Anterior cingulate cortex (tissue), 58 donors: ENCODE measurements around the gene ADAMTS15.

Experiments used
- DNase-seq, 58 donors: peaks; one replicate each; lab custom pipeline; 2025; lab: John Stamatoyannopoulos, UW

Gene ADAMTS15

GRCh38 chr11:130448416-130449309, at the start of gene ADAMTS15:
TSS of gene ADAMTS15 (plus strand) at chr11:130448645. CDS start at chr11:130448974, 329 bp downstream.
- DNase-seq, result peak in 21 of 58 donors; percentile 4 to 54 (median 21)

- DNase-seq, result no peak
Measured at GRCh38 chr11:130399196-130399595, 49.2 kb upstream of the ADAMTS15 start.

DNA sequence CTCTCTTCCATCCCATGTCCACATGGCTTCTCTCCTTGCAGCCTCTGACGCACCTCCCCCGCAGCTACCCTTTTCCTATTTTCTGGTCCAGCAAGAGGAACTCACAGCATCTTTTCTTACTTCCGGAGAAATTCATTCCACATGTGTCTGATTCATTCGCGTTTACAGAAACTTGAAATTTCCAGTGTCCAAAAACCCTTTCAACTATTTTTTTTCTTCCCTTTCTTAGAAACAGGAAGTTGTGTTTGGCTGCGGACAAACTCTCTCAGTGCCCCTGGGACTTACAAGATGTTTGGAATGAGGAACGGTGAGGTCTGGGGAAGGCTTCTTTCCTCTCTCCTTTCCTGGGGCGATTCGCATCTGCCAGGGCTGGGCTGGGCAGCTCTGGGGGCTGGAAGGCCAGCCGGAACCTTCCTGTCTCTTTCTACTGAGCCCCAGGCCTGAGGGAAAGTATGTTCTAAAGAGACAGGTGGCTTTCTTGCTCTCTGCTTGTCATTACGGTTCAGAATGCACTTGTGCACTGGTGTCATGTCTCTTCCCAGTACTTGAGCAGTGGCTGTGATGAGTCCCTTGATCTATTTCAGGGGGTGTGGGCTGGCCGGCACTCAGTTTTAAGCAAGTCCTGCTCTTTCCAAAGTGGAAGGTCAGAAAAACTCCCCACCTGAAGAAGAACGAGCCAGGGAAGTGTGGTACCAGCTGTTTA, 47.5 kb upstream of the ADAMTS15 start:
- no peak for DNase-seq

- DNase-seq, result no peak
Measured at GRCh38 chr11:130402570-130402969, 45.9 kb upstream of the ADAMTS15 start.

DNA sequence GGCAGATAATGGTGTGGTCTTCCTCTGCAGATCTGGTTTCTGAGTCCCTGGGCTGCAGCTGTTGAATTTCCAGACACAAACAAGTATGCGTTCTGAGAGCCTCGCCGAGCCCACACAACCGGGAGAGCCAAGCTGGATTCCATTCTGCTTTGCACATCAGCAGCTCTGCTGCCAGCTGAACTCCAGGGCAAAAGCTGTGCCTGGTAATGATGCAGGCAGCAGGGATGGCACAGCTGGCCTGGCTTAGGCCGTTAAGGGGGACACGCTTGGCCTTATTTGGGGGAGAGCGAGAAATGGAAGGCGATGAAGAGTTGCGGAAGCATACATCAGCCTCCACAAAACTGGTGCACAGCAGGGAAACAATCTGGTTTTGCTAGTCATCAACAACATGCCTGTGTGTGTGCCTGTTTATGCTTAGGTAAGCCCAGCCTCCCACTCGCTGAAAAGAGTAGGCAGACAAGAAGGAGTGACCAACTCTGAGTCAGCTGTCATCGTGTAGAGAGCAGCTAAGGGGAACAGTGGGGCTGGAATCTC, 45.1 kb upstream of the ADAMTS15 start:
- DNase-seq, result peak in 48 of 58 donors; percentile 13 to 70 (median 44)

DNA sequence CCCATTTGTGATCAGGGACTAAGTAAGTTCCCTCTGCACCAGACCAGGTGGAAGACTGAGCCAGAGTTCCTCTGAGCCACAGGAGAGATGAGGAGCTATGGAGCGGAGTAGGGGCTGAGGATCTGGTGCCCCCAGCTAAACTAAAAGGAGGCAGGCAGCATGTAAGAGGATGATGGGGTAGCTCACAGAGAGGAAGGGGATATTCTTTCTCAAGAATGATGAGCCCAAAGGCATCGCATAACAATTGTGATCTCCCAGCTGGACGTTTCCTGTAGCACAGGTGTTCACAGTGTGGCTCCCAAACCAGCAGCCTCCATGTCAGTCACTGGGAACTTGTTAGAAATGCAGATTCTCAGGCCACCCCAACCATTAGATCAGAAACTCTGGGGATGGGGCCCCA, 44.5 kb upstream of the ADAMTS15 start:
- DNase-seq, result no peak

- DNase-seq, result no peak
Measured at GRCh38 chr11:130404727-130405126, 43.7 kb upstream of the ADAMTS15 start.

DNA sequence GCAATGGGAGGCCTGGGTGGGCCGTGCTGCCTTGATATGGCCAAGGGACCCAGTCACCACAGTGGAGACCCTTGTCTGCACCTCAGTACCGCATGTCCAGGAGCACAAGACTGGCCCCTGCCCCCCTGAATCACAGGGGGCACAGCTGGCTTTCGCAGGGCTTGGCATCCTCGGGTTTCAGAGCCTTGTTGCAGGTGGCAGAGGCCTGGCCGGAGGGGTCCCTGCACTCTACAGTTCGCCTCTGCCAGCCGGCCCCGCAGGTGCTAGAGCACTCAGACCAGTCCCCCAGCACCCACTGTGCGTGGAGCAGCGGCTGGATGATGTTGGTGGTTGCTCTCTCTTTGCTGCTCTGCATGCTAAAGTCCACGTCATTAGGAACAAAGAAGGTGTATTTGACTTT, 43.0 kb upstream of the ADAMTS15 start:
- no peak for DNase-seq

GRCh38 chr11:130407978-130408377, 40.5 kb upstream of the ADAMTS15 start:
- DNase-seq, result peak in 1 of 58 donors; percentile 16

DNA sequence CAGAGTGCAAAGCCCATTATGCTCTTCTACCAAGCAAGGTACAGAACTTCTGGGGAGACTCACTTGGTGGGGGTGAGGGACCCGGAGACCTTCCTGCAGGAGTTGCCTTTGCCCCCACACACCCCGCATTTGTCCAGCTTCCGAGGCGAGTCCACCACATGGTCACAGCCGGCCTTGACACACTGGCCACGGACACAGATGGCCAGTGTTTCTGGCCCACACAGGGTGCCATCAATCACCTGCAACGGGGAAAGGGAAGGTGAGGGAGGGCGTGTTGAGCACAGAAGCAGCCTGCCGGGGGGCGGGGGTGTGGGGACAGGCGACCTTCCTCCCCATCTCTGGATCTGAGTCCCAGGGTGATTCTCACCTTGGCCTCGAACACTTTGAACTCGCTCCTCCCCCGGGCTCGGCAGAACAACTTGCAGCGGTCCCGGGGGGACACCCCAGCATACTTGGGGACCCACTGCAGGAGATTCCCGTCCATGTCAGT, 40.0 kb upstream of the ADAMTS15 start:
- DNase-seq, result no peak

DNA sequence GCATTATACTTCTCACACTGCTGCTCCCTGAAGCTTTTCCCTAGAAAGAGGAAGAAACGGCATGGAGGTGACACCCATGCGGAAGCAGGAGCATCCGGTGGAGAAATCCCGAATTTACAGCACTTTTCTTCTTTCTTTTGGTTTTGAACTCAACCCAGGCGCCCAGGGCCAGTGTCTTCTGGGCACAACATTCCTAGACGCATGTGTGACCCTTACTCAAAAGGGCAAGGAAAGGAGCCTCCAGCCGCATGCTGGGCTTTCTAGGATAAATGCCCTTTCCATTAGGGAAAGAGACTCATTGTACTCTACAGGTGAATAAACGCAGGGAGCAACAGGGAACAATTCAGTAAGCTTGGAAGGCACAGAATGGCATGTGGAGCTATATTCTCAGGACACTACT, 39.5 kb upstream of the ADAMTS15 start:
- no peak for DNase-seq

GRCh38 chr11:130409594-130410388, 38.7 kb upstream of the ADAMTS15 start:
- DNase-seq, result peak in 27 of 58 donors; percentile 11 to 78 (median 38)

DNA sequence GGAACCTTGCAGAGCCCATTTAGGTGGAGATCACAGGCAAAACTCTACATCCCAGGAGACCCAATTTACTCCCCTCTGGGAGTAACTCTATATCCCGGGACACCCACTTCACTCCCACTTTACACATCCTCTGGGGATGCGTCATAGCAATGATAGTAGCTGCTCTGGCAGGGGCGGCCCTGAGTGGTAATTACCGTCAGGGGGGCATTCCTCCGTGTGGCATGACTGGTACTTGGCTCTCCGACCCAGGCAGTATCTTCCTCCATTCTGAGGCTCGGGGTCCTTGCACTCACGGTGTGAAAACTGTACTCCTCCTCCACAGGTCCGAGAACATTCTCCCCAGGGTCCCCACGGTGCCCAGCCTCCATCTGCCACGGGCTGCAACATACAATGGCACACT, 37.2 kb upstream of the ADAMTS15 start:
- DNase-seq, result no peak

- DNase-seq, result peak in 18 of 58 donors; percentile 9 to 76 (median 36)
Measured at GRCh38 chr11:130413405-130414106, 34.9 kb upstream of the ADAMTS15 start.

DNA sequence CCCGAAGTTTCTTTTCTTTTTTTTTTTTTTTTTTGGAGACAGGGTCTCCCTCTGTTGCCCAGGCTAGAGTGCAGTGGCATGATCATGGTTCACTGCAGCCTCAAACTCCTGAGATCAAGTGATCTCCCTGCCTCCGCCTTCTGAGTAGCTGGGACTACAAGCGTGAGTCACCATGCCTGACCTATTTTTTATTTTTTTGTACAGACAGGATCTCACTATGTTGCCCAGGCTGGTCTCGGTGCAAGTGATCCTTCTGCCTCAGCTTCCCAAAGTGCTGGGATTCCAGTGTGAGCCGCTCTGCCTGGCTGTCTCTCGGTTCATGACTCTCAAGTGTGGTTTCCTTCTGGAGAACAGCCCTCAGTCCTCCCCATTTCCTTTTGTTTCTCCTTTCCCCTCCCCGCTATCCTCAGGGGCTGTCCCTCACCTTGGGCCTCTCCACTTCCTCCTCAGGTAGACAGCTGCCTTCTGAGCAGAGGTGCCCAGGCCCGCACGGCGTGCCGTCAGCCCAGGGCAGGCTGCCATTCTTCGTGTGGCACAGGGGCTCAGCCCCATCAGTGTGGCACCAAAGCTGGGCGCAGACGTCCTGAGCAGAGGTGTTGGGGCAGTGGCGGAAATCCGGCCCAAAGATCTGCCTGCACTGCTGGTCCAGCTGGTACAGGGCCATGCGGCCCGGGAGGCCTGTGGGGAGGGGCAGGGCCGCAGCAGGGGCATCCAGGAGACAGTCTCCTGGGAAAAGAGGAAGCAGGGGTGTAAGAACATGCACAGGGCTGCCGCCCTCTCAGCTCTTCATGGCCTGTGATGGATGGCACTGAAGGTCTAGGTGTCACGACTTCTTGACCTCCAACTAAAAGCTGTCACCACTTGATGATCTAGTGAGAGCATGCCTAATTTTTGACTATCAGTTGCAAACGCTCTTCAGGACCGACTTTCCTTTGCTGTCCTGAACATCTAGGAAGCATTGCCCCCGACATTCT, 34.1 kb upstream of the ADAMTS15 start:
- DNase-seq, result no peak

DNA sequence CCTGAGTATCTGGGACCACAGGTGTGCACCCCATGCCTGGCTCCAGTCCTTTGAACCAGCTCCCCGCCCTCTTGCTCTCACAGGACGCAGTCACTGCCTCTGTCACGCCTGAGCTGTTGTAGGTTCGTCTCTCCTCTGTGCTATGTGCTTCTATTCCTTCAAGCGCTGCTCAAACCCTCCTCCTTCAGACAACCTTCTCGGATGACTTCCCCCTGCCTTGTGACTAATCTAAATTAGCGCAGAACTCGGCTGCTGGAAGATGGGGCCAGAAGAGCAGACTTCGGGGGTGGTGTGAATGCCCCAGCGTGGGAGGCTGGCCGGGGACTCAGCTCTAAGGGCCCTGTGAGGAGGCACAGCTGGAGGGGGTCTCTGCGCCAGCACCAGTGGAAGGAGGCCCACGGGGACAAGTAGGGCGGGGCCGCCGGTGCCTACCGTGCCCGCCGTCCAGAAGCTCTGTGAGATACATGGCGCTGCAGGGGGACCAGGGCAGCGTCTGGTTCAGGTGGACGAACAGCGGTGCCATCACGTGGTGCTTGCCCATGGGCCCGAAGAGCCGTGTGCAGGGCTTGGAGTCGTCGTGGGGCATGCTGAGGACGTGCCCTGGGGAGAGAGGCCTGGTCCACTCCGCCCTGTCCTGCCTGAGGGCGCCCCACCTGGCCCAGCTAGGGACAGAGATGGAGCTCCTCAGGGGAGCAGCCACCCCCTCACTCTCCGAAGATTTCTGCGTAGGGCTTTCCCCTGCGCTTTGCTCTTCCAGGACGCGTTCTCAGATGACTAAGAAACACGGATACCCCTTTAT, 32.5 kb upstream of the ADAMTS15 start:
- no peak for DNase-seq

DNA sequence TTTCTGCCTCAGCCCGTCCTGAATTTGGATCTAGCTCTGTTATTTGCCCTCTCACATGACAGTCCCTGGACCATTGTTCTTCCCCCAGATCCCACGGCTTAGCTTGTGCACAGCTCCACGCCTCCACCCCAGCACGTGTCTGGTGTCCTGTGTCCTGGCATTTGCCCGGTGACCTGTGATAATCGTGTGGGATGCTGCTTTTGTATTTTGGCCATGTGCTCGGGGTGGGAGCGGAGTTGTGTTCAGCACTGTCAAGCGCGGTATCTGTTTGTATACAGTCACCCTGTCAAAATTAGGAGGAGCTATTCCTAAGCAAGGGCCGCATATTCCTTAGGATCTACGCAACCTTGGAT, 31.9 kb upstream of the ADAMTS15 start:
- no peak for DNase-seq

- DNase-seq, result no peak
Measured at GRCh38 chr11:130416906-130417305, 31.5 kb upstream of the ADAMTS15 start.
